Keratinocyte (primary cell): ENCODE measurements around the gene METTL25B.

Experiments used
- EZH2 ChIP-seq: IDR thresholded peaks from one replicate; pipeline ENCODE4 v1.6.1; 2012; ENCODE audit warnings: inconsistent platforms, mild to moderate bottlenecking, low read length, moderate library complexity
- TF ChIP-seq, protein P1 (sequence below), 3 experiments: IDR thresholded peaks in 1 of 3; conservative IDR thresholded peaks in 1 of 3; optimal IDR thresholded peaks in 1 of 3; 2 replicates in 2 of 3; 3 replicates in 1 of 3; pipeline versions ENCODE3 to v1.5.1; 2011; ENCODE audit warnings: low read length in 3 of 3, mild to moderate bottlenecking in 3 of 3, moderate library complexity in 2 of 3, control low read depth in 1 of 3, inconsistent platforms in 1 of 3; ENCODE audit not compliant: insufficient read depth in 2 of 3; ENCODE audit errors: extremely low read depth in 1 of 3

GRCh38 chr1:156727926-156728598, at the start of gene METTL25B:
- TF ChIP-seq, protein P1, sequence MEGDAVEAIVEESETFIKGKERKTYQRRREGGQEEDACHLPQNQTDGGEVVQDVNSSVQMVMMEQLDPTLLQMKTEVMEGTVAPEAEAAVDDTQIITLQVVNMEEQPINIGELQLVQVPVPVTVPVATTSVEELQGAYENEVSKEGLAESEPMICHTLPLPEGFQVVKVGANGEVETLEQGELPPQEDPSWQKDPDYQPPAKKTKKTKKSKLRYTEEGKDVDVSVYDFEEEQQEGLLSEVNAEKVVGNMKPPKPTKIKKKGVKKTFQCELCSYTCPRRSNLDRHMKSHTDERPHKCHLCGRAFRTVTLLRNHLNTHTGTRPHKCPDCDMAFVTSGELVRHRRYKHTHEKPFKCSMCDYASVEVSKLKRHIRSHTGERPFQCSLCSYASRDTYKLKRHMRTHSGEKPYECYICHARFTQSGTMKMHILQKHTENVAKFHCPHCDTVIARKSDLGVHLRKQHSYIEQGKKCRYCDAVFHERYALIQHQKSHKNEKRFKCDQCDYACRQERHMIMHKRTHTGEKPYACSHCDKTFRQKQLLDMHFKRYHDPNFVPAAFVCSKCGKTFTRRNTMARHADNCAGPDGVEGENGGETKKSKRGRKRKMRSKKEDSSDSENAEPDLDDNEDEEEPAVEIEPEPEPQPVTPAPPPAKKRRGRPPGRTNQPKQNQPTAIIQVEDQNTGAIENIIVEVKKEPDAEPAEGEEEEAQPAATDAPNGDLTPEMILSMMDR (optimal IDR thresholded peaks at IDR 0.05 in 1 of 3, IDR thresholded peaks at IDR 0.05 in 1 of 3, conservative IDR thresholded peaks at IDR 0.05 in 1 of 3; ENCODE audit: extremely low read depth in 1 of 3, insufficient read depth in 2 of 3, low read length in 3 of 3): no peak
- no peak for TF ChIP-seq EZH2
